HepG2 (cell line): Measurements from ENCODE around the gene PODXL. TPM values are rescaled to one million over a fixed set of nuclear protein-coding genes. Genes with fewer than 3 reads are reported as not detected.

Experiments used
- ATAC-seq: fragments of 200-7000 bp; cut with Tn5 transposase; 3 replicates; pipeline ENCODE4 v1.9.1; 2020; ENCODE audit warnings: mild to moderate bottlenecking, moderate library complexity
- BruUV-seq: library from RNA; stranded (reverse); fragments of 400-500 nt; replicated peaks from 2 replicates; lab custom pipeline; 2021; lab: Mats Ljungman, UMichigan
- CTCF ChIA-PET: fragments of 300-600 bp; formaldehyde crosslinking; extraction: SDS; loops from one replicate; lab custom pipeline; 2021; ENCODE audit warnings: low total read pairs, inconsistent platforms, low intra/inter-chr PET ratio; lab: Yijun Ruan, JAX
- POLR2A ChIA-PET: fragments of 350-600 bp; sonication (Branson Sonifier 250); formaldehyde crosslinking; loops from one replicate; lab custom pipeline; 2020; ENCODE audit warnings: antibody characterized with exemption, inconsistent platforms; lab: Yijun Ruan, JAX
- DNase-seq: peaks from one replicate; pipeline ENCODE4 v3.0.0-alpha.2; 2015; ENCODE audit warnings: low spot score
- FAIRE-seq: peaks from 3 replicates; lab custom pipeline; 2011; peaks lifted over from hg19 to GRCh38; lab: Jason Lieb, UNC
- H2AFZ ChIP-seq: one replicate; pipeline ENCODE4 v1.6.1; 2011; ENCODE audit warnings: low read length, inconsistent platforms
- H3K27ac ChIP-seq: fragments of 300-600 bp; 3 replicates; pipeline ENCODE4 v1.8.0; 2011; ENCODE audit warnings: mixed run types, mild to moderate bottlenecking, mixed read lengths, low read length, inconsistent platforms; ENCODE audit not compliant: insufficient read depth; ENCODE audit errors: extremely low read length
- H3K27me3 ChIP-seq, 2 experiments: fragments of 200-600 bp in 1 of 2; 2 replicates in 1 of 2; 3 replicates in 1 of 2; pipeline versions ENCODE4 v1.6.0 to v1.8.0; 2011; ENCODE audit warnings: low read length in 2 of 2, mild to moderate bottlenecking in 2 of 2, moderate library complexity in 2 of 2, inconsistent platforms in 1 of 2; ENCODE audit not compliant: insufficient read depth in 2 of 2, control insufficient read depth in 1 of 2
- H3K36me3 ChIP-seq, 2 experiments: fragments of 200-600 bp in 1 of 2; replicated peaks in 1 of 2; 2 replicates in 1 of 2; 3 replicates in 1 of 2; pipeline versions ENCODE4 v1.5.1 to v1.8.0; 2011; ENCODE audit warnings: low read length in 2 of 2, inconsistent platforms in 1 of 2; ENCODE audit not compliant: insufficient read depth in 2 of 2, control insufficient read depth in 1 of 2
- H3K4me1 ChIP-seq: 2 replicates; pipeline ENCODE4 v1.5.1; 2012; ENCODE audit warnings: low read length, inconsistent platforms; ENCODE audit not compliant: insufficient read depth
- H3K4me2 ChIP-seq: 2 replicates; pipeline ENCODE4 v1.6.0; 2011; ENCODE audit warnings: low read depth, low read length, inconsistent platforms
- H3K4me3 ChIP-seq, 3 experiments: fragments of 200-600 bp in 1 of 3; sonication (generic), shearing (Covaris generic) in 1 of 3; replicated peaks in 1 of 3; 2 replicates each; pipeline ENCODE4 v1.5.1; 2011 to 2016; ENCODE audit warnings: low read length in 3 of 3, inconsistent platforms in 2 of 3, low read depth in 2 of 3, mild to moderate bottlenecking in 2 of 3, control low read depth in 1 of 3, mixed read lengths in 1 of 3; ENCODE audit not compliant: insufficient read depth in 1 of 3
- H3K79me2 ChIP-seq: one replicate; pipeline ENCODE4 v1.6.1; 2011; ENCODE audit warnings: low read length, inconsistent platforms; ENCODE audit not compliant: insufficient read depth
- H3K9ac ChIP-seq: 2 replicates; pipeline ENCODE4 v1.6.0; 2011; ENCODE audit warnings: mild to moderate bottlenecking, low read depth, low read length, inconsistent platforms; ENCODE audit not compliant: insufficient read depth
- H3K9me3 ChIP-seq: 2 replicates; pipeline ENCODE4 v1.5.1; 2012; ENCODE audit warnings: mild to moderate bottlenecking, low read length
- H4K20me1 ChIP-seq: 2 replicates; pipeline ENCODE4 v1.6.0; 2011; ENCODE audit warnings: inconsistent platforms, mild to moderate bottlenecking, low read length, moderate library complexity; ENCODE audit not compliant: insufficient read depth
- MNT ChIP-seq: fragments of 450-650 bp; IDR thresholded peaks from 2 replicates; pipeline ENCODE4 v1.6.1; 2016
- RBAK ChIP-seq: sonication (generic); formaldehyde crosslinking; IDR thresholded peaks from 2 replicates; pipeline ENCODE4 v1.5.1; 2020; ENCODE audit warnings: mild to moderate bottlenecking, missing genetic modification reagents
- TBX2 ChIP-seq: sonication (generic); formaldehyde crosslinking; IDR thresholded peaks from 2 replicates; pipeline ENCODE4 v1.5.0; 2020; ENCODE audit warnings: missing genetic modification reagents, mild to moderate bottlenecking, borderline replicate concordance
- ZNF101 ChIP-seq: sonication (generic); formaldehyde crosslinking; IDR thresholded peaks from 2 replicates; pipeline ENCODE4 v1.4.0; 2020; ENCODE audit warnings: mild to moderate bottlenecking, low read depth, missing genetic modification reagents, borderline replicate concordance
- ZNF12 ChIP-seq: sonication (generic); formaldehyde crosslinking; IDR thresholded peaks from 2 replicates; pipeline ENCODE4 v1.5.0; 2020; ENCODE audit warnings: missing genetic modification reagents
- ZNF160 ChIP-seq: sonication (generic); formaldehyde crosslinking; IDR thresholded peaks from 2 replicates; pipeline ENCODE4 v1.8.0; 2022; ENCODE audit warnings: mild to moderate bottlenecking, inconsistent platforms, missing genetic modification reagents
- ZNF276 ChIP-seq: sonication (generic); formaldehyde crosslinking; IDR thresholded peaks from 2 replicates; pipeline ENCODE4 v1.4.0; 2020; ENCODE audit warnings: mild to moderate bottlenecking, low read depth, missing genetic modification reagents
- WGBS: methylation state at CpG from one replicate; pipeline ENCODE4 v1.1.6; 2017; ENCODE audit warnings: low lambda C conversion rate; 5-methylcytosine and 5-hydroxymethylcytosine counted together
- in situ Hi-C: cut with HindIII; loops from 2 replicates; pipeline ENCODE4 v1.10.0; 2017; ENCODE audit warnings: low pct_unique_long_range_greater_than_20kb; ENCODE audit not compliant: extremely low pct_ligation_motif_present
- intact Hi-C: fragments of 100-400 bp; cut with micrococcal nuclease; formaldehyde crosslinking; loops from one replicate; pipeline ENCODE4 v1.10.0; 2022; ENCODE audit not compliant: unreplicated experiment
- polyA plus RNA-seq, 8 experiments: library from polyadenylated mRNA; depleted of rRNA in 3 of 8; stranded (reverse) in 7 of 8; unstranded in 1 of 8; fragments of >200 nt; fragmentation: Illumina TruSeq in 4 of 8; extraction: Trizol in 4 of 8; gene quantifications; 2 replicates each; pipeline versions ENCODE4 v1.2.1 to v1.2.3, GENCODE V29; 2011 to 2016; ENCODE audit warnings: low read depth in 4 of 8, missing spikeins in 1 of 8, mixed read lengths in 1 of 8; ENCODE audit not compliant: insufficient read depth in 1 of 8
- total RNA-seq, 5 experiments: library from RNA; depleted of rRNA; stranded (reverse); fragments of >200 nt; fragmentation: Illumina TruSeq; extraction: Trizol; gene quantifications; 2 replicates each; pipeline ENCODE4 v1.2.3, GENCODE V29; 2016; ENCODE audit warnings: low read depth in 1 of 5

PODXL gene
- total and polyA plus RNA-seq, 2 of the 13 experiments (the other 11 are each of a cell fraction or from before 2014, with no cell fraction given) = 0.22 to 0.54 TPM

- Histone ChIP-seq H3K4me3 (no peak overlapping the region), H3K36me3 (no peaks in the 10 kb centered on the region), H3K4me2 (no peak overlapping the region), H2AFZ (no peak overlapping the region), H3K79me2 (no peaks in the 10 kb centered on the region), H3K4me1 (peaks cover 19% of the 10 kb centered on the region), H3K27me3 (peaks cover 1 to 21% of the 10 kb centered on the region in 2 experiments; a peak in 3 of 5 replicates), H4K20me1 (no peaks in the 10 kb centered on the region), H3K9me3 (no peaks in the 10 kb centered on the region), H3K9ac (no peak overlapping the region), H3K27ac (no peak overlapping the region)
- CTCF ChIA-PET = no interaction called here
- no peak for FAIRE-seq
- in situ Hi-C loops (no loop called here), intact Hi-C loops (no loop called here)
- DNase-seq = no peak
- no peak for TF ChIP-seq MNT
- no peak for TF ChIP-seq ZNF160 (CRISPR knock-in tag)
- no peak for TF ChIP-seq ZNF101 (CRISPR knock-in tag)
- TF ChIP-seq ZNF276 = no peak
- no peak for TF ChIP-seq ZNF12 (CRISPR knock-in tag)
- TF ChIP-seq RBAK (CRISPR knock-in tag) = no peak
- no peak for TF ChIP-seq TBX2 (CRISPR knock-in tag)
- no peak for ATAC-seq
- no TSS peak for BruUV-seq
- POLR2A ChIA-PET = no interaction called here
- WGBS = 58% methylated on average over 12 of the region's 13 CpGs
Measured at GRCh38 chr7:131538071-131538812, 18.2 kb downstream of the PODXL start.
